Gastrocnemius medialis (tissue), 4 donors: ENCODE measurements around the gene THRB.

Source experiments
- POLR2A ChIP-seq, 2 donors: fragments of 450-650 bp; IDR thresholded peaks; one replicate each; pipeline ENCODE4 v1.6.1; 2017; ENCODE audit warnings: antibody characterized with exemption in 2 of 2, mild to moderate bottlenecking in 2 of 2, moderate library complexity in 2 of 2
- TF ChIP-seq, protein P1 (sequence below), 5 experiments: fragments of 450-650 bp in 3 of 5; fragments of 200-600 bp in 2 of 5; sonication (generic) in 2 of 5; IDR thresholded peaks in 4 of 5; conservative IDR thresholded peaks in 1 of 5; 1 replicate in 4 of 5; 2 replicates in 1 of 5; pipeline ENCODE4 v1.5.1; 2016 to 2019; ENCODE audit warnings: antibody characterized with exemption in 5 of 5, mild to moderate bottlenecking in 3 of 5, moderate library complexity in 3 of 5

DNA sequence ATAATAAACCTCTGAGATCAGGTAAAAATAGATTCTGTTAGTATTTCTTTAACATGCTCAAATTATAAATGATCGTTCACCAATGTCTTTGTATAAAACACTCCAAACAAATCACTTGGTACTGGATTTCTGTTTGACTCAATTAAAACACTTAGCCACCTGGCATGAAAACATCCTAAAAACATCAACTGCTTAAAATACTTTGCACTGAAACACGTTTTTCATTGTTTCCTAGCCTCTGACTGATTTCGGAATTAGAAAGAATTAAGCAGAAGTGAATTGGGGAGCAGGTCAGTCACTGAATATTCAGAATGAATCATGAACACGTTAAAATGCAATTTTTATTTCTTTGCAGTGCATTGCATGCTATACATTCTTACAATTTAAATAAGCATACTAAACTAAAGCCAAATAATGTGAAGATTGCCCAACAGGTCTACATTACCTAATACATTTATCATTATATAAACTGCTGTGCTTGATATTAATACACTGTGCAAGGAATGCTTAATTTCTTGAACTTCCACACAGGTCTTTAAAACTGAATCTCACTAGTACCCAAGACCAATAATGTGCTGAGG, 1.6 kb downstream of the THRB start:
- TF ChIP-seq, protein P1, sequence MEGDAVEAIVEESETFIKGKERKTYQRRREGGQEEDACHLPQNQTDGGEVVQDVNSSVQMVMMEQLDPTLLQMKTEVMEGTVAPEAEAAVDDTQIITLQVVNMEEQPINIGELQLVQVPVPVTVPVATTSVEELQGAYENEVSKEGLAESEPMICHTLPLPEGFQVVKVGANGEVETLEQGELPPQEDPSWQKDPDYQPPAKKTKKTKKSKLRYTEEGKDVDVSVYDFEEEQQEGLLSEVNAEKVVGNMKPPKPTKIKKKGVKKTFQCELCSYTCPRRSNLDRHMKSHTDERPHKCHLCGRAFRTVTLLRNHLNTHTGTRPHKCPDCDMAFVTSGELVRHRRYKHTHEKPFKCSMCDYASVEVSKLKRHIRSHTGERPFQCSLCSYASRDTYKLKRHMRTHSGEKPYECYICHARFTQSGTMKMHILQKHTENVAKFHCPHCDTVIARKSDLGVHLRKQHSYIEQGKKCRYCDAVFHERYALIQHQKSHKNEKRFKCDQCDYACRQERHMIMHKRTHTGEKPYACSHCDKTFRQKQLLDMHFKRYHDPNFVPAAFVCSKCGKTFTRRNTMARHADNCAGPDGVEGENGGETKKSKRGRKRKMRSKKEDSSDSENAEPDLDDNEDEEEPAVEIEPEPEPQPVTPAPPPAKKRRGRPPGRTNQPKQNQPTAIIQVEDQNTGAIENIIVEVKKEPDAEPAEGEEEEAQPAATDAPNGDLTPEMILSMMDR (IDR thresholded peaks at IDR 0.05 in 4 of 5, conservative IDR thresholded peaks at IDR 0.05 in 1 of 5), result no peak
- no peak for TF ChIP-seq POLR2A (IDR thresholded peaks at IDR 0.05)
